ENCODE measurements around the gene OR4E2. TPM values are rescaled to one million over a fixed set of nuclear protein-coding genes. Genes with fewer than 3 reads are reported as not detected.

OR4E2 gene
- total and polyA plus RNA-seq, 2 experiments from 2014 or later: not detected

DNA sequence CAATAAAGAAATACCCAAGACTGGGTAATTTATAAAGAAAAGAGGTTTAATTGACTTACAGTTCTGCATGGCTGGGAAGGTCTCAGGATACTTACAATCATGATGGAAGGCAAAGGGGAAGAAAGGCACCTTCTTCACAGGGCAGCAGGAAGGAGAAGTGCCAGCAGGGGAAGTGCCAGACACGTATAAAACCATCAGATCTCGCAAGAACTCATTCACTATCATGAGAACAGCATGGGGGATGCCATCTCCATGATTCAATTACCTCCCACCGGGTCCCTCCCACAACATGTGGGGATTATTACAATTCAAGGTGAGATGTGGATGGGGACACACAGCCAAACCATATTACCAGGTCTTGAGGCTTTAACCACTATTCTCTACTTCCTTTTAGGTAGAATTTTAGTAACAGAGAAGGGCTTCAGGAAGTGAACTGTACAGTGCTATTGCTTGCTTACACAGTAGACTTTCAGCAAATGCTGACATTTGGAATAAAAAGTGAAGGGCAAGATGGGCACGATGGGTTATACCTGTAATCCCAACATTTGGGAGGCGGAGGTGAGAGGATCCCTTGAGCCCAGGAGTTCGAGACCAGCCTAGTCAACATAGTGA is 60.8 kb downstream of the OR4E2 start:
- Histone ChIP-seq H4K20me1 (replicated peaks; ENCODE audit: insufficient read depth) (no peaks in the 10 kb centered on the region), H3K9me2 (ENCODE audit: insufficient read depth) (no peaks in the 10 kb centered on the region), H3K27ac (ENCODE audit: low read depth) (no peak overlapping the region), H3F3A (replicated peaks; ENCODE audit: low read depth) (no peaks in the 10 kb centered on the region), H3K4me2 (no peak overlapping the region), H3K79me2 (replicated peaks; ENCODE audit: insufficient read depth) (no peaks in the 10 kb centered on the region), H3K36me3 (ENCODE audit: insufficient read depth) (no peaks in the 10 kb centered on the region), H2AFZ (no peak overlapping the region), H3K4me3 (no peak overlapping the region), H3K4me1 (ENCODE audit: insufficient read depth) (no peaks in the 10 kb centered on the region), H3K27me3 (ENCODE audit: insufficient read depth) (no peaks in the 10 kb centered on the region)
- Mint-ChIP-seq H3K9me3 (no peaks in the 10 kb centered on the region), H3K4me1 (no peaks in the 10 kb centered on the region), H3K27ac (no peak overlapping the region), H3K27me3 (ENCODE audit: insufficient read depth, low read depth, poor library complexity) (no peaks in the 10 kb centered on the region), H3K4me3 (no peak overlapping the region), H3K36me3 (ENCODE audit: low read depth) (no peaks in the 10 kb centered on the region)
- TF ChIP-seq, protein P1, sequence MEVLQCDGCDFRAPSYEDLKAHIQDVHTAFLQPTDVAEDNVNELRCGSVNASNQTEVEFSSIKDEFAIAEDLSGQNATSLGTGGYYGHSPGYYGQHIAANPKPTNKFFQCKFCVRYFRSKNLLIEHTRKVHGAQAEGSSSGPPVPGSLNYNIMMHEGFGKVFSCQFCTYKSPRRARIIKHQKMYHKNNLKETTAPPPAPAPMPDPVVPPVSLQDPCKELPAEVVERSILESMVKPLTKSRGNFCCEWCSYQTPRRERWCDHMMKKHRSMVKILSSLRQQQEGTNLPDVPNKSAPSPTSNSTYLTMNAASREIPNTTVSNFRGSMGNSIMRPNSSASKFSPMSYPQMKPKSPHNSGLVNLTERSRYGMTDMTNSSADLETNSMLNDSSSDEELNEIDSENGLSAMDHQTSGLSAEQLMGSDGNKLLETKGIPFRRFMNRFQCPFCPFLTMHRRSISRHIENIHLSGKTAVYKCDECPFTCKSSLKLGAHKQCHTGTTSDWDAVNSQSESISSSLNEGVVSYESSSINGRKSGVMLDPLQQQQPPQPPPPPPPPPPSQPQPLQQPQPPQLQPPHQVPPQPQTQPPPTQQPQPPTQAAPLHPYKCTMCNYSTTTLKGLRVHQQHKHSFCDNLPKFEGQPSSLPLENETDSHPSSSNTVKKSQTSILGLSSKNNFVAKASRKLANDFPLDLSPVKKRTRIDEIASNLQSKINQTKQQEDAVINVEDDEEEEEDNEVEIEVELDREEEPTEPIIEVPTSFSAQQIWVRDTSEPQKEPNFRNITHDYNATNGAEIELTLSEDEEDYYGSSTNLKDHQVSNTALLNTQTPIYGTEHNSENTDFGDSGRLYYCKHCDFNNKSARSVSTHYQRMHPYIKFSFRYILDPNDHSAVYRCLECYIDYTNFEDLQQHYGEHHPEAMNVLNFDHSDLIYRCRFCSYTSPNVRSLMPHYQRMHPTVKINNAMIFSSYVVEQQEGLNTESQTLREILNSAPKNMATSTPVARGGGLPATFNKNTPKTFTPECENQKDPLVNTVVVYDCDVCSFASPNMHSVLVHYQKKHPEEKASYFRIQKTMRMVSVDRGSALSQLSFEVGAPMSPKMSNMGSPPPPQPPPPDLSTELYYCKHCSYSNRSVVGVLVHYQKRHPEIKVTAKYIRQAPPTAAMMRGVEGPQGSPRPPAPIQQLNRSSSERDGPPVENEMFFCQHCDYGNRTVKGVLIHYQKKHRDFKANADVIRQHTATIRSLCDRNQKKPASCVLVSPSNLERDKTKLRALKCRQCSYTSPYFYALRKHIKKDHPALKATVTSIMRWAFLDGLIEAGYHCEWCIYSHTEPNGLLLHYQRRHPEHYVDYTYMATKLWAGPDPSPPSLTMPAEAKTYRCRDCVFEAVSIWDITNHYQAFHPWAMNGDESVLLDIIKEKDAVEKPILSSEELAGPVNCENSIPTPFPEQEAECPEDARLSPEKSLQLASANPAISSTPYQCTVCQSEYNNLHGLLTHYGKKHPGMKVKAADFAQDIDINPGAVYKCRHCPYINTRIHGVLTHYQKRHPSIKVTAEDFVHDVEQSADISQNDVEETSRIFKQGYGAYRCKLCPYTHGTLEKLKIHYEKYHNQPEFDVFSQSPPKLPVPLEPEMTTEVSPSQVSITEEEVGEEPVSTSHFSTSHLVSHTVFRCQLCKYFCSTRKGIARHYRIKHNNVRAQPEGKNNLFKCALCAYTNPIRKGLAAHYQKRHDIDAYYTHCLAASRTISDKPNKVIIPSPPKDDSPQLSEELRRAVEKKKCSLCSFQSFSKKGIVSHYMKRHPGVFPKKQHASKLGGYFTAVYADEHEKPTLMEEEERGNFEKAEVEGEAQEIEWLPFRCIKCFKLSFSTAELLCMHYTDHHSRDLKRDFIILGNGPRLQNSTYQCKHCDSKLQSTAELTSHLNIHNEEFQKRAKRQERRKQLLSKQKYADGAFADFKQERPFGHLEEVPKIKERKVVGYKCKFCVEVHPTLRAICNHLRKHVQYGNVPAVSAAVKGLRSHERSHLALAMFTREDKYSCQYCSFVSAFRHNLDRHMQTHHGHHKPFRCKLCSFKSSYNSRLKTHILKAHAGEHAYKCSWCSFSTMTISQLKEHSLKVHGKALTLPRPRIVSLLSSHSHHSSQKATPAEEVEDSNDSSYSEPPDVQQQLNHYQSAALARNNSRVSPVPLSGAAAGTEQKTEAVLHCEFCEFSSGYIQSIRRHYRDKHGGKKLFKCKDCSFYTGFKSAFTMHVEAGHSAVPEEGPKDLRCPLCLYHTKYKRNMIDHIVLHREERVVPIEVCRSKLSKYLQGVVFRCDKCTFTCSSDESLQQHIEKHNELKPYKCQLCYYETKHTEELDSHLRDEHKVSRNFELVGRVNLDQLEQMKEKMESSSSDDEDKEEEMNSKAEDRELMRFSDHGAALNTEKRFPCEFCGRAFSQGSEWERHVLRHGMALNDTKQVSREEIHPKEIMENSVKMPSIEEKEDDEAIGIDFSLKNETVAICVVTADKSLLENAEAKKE (CRISPR knock-in tag; IDR thresholded peaks at IDR 0.05): no peak
- DNase-seq (ENCODE audit: low spot score): no peak
- ATAC-seq: no peak

Small RNA genes within 50 kb of the gene (small RNA-seq; reads per million reads assigned to genes)
- not detected for gene AC243972.3 (ENCODE audit: low replicate concordance)

Other genes with a start within 250 kb of the OR4E2 start
- gene CHD8, start 197.7 kb upstream of the OR4E2 start, total RNA-seq (2014; rRNA removed; shearing (Covaris generic)): 97.2 and 129 TPM in 2 replicates
- 95.5 and 96.2 TPM in 2 replicates for gene CHD8, start 197.7 kb upstream of the OR4E2 start, polyA plus RNA-seq (2016; fragmentation: Nextera tagmentation; extraction: Ambion mirVana)
- 29.9 and 35.7 TPM in 2 replicates for gene RAB2B, start 176.9 kb upstream of the OR4E2 start, total RNA-seq (2014; rRNA removed; shearing (Covaris generic))
- 11.7 and 12.9 TPM in 2 replicates for gene RAB2B, start 176.9 kb upstream of the OR4E2 start, polyA plus RNA-seq (2016; fragmentation: Nextera tagmentation; extraction: Ambion mirVana)
- 37.2 and 45.6 TPM in 2 replicates for gene TOX4, start 176.6 kb upstream of the OR4E2 start, total RNA-seq (2014; rRNA removed; shearing (Covaris generic))
- 67.1 and 72.8 TPM in 2 replicates for gene TOX4, start 176.6 kb upstream of the OR4E2 start, polyA plus RNA-seq (2016; fragmentation: Nextera tagmentation; extraction: Ambion mirVana)
- gene METTL3, start 142.5 kb upstream of the OR4E2 start, total RNA-seq (2014; rRNA removed; shearing (Covaris generic)): 125 and 140 TPM in 2 replicates
- 87.0 and 100 TPM in 2 replicates for gene METTL3, start 142.5 kb upstream of the OR4E2 start, polyA plus RNA-seq (2016; fragmentation: Nextera tagmentation; extraction: Ambion mirVana)
- gene SALL2, start 127.5 kb upstream of the OR4E2 start, total RNA-seq (2014; rRNA removed; shearing (Covaris generic)): 256 and 281 TPM in 2 replicates
- 121 TPM in 2 replicates for gene SALL2, start 127.5 kb upstream of the OR4E2 start, polyA plus RNA-seq (2016; fragmentation: Nextera tagmentation; extraction: Ambion mirVana)
- not detected in 2 replicates for gene OR10G3, start 73.8 kb upstream of the OR4E2 start, total RNA-seq (2014; rRNA removed; shearing (Covaris generic))
- gene OR10G3, start 73.8 kb upstream of the OR4E2 start, polyA plus RNA-seq (2016; fragmentation: Nextera tagmentation; extraction: Ambion mirVana): not detected in 2 replicates
- not detected in 2 replicates for gene OR10G2, start 18.9 kb upstream of the OR4E2 start, total RNA-seq (2014; rRNA removed; shearing (Covaris generic))
- not detected in 2 replicates for gene OR10G2, start 18.9 kb upstream of the OR4E2 start, polyA plus RNA-seq (2016; fragmentation: Nextera tagmentation; extraction: Ambion mirVana)
- gene OR4E1, start 20.0 kb downstream of the OR4E2 start, total RNA-seq (2014; rRNA removed; shearing (Covaris generic)): not detected in 2 replicates
- not detected in 2 replicates for gene OR4E1, start 20.0 kb downstream of the OR4E2 start, polyA plus RNA-seq (2016; fragmentation: Nextera tagmentation; extraction: Ambion mirVana)

Data from GM23338 (cell line).